ENCODE measurements around the gene HOXB3.

GRCh38 chr17:48619826-48620449 is 29.9 kb upstream of the HOXB3 start:
- TF ChIP-seq POLR2A (IDR thresholded peaks at IDR 0.05; ENCODE audit: low read length) (no peak), GATA1 (IDR thresholded peaks at IDR 0.05; ENCODE audit: low read depth, low read length) (no peak)
